GM04503 (cell line): Measurements from ENCODE around the gene TENM3.

Experiments used
- DNase-seq: peaks from one replicate; pipeline ENCODE4 v3.0.0-alpha.2; 2012; ENCODE audit warnings: low read depth

TENM3 gene

GRCh38 chr4:182819751-182820150 is 576.5 kb downstream of the TENM3 start:
- no peak for DNase-seq

- DNase-seq: no peak
These were observed 579.4 kb downstream of the TENM3 start for GRCh38 chr4:182822554-182822953.

GRCh38 chr4:182823576-182823975 is 580.4 kb downstream of the TENM3 start:
- no peak for DNase-seq

- no peak for DNase-seq
These were observed 581.8 kb downstream of the TENM3 start for GRCh38 chr4:182825003-182825402.

GRCh38 chr4:182825786-182826185 is 582.6 kb downstream of the TENM3 start:
- DNase-seq: no peak

GRCh38 chr4:182826391-182826790 is 583.2 kb downstream of the TENM3 start:
- DNase-seq: no peak

- no peak for DNase-seq
These were observed 584.0 kb downstream of the TENM3 start for GRCh38 chr4:182827166-182827565.

GRCh38 chr4:182827954-182828353 is 584.8 kb downstream of the TENM3 start:
- no peak for DNase-seq

- DNase-seq: no peak
These were observed 585.3 kb downstream of the TENM3 start for GRCh38 chr4:182828360-182829025.

- DNase-seq: no peak
These were observed 586.0 kb downstream of the TENM3 start for GRCh38 chr4:182829196-182829595.

- DNase-seq: no peak
These were observed 588.2 kb downstream of the TENM3 start for GRCh38 chr4:182831376-182831775.

- no peak for DNase-seq
These were observed 589.3 kb downstream of the TENM3 start for GRCh38 chr4:182832352-182833120.

- no peak for DNase-seq
These were observed 592.0 kb downstream of the TENM3 start for GRCh38 chr4:182835006-182835740.

GRCh38 chr4:182837831-182838230 is 594.6 kb downstream of the TENM3 start:
- no peak for DNase-seq

GRCh38 chr4:182838535-182838934 is 595.3 kb downstream of the TENM3 start:
- DNase-seq: no peak

GRCh38 chr4:182839256-182839655 is 596.1 kb downstream of the TENM3 start:
- no peak for DNase-seq

GRCh38 chr4:182840108-182840507 is 596.9 kb downstream of the TENM3 start:
- DNase-seq: no peak

GRCh38 chr4:182842104-182842600 is 599.0 kb downstream of the TENM3 start:
- DNase-seq: no peak

GRCh38 chr4:182842759-182843390 is 599.7 kb downstream of the TENM3 start:
- no peak for DNase-seq

- DNase-seq: no peak
These were observed 600.7 kb downstream of the TENM3 start for GRCh38 chr4:182843808-182844325.

- DNase-seq: no peak
These were observed 602.4 kb downstream of the TENM3 start for GRCh38 chr4:182845618-182846017.

GRCh38 chr4:182846036-182846435 is 602.8 kb downstream of the TENM3 start:
- DNase-seq: no peak
